Activated naive CD8-positive, alpha-beta T cell (primary cell): Measurements from ENCODE around the gene SAMD9.
"Not testable (repeated sequence)": the region's sequence is repeated elsewhere in the genome, so short reads cannot be mapped to it uniquely, and the experiment has no call there.

Experiments used
- H3K27ac Mint-ChIP-seq: one replicate; pipeline ENCODE4 v1.8.0; 2021; ENCODE audit warnings: mixed read lengths
- H3K27me3 Mint-ChIP-seq: one replicate; pipeline ENCODE4 v1.8.0; 2021; ENCODE audit warnings: mixed read lengths
- H3K36me3 Mint-ChIP-seq: one replicate; pipeline ENCODE4 v1.8.0; 2021; ENCODE audit warnings: mixed read lengths
- H3K4me1 Mint-ChIP-seq: one replicate; pipeline ENCODE4 v1.8.0; 2021; ENCODE audit warnings: low read depth, mixed read lengths
- H3K4me3 Mint-ChIP-seq: one replicate; pipeline ENCODE4 v1.8.0; 2021; ENCODE audit warnings: mild to moderate bottlenecking, mixed read lengths
- H3K9me3 Mint-ChIP-seq: one replicate; pipeline ENCODE4 v1.8.0; 2021; ENCODE audit warnings: low read depth, mixed read lengths

The SAMD9 gene

DNA sequence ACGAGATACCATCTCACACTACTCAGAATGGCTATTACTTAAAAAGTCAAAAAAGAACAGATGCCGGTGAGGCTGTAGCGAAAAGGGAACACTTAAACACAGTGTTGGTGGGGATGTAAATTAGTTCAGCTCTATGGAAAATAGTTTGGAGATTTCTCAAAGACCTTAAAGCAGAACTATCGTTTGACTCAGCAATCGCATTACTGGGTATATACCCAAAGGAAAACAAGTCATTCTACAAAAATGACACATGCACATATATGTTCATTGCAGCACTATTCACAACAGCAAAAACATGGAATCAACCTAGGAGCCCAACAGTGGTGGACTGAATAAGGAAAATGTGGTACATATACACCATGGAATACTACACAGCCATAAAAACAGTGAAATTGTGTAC, 56.9 kb downstream of the SAMD9 start:
- peaks cover 6% of the 10 kb centered on the region for H3K27me3 Mint-ChIP-seq
- no peak overlapping the region for H3K27ac Mint-ChIP-seq
- no peak overlapping the region for H3K4me3 Mint-ChIP-seq
- H3K9me3 Mint-ChIP-seq: no peaks in the 10 kb centered on the region
- H3K36me3 Mint-ChIP-seq: no peaks in the 10 kb centered on the region
- H3K4me1 Mint-ChIP-seq: no peaks in the 10 kb centered on the region

DNA sequence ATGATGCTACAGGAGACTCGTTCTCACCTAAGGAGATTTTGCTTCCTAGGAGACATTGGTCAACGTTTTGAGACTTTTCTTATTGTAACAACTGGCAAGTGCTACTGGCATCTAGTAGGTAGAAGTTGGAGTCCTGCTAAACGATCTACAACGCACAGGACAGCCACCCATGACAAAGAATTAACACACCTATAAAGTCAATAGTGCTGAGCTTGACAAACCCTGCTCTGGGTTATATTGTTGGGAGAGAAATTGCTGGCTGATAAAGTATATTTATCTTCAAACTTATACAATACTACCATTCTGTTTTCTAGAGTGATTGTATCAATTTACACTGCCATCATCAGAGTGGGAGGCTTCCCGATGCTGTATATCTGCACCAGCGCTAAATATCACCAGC, 57.8 kb downstream of the SAMD9 start:
- Mint-ChIP-seq H3K9me3 (no peaks in the 10 kb centered on the region), H3K27me3 (peaks cover 6% of the 10 kb centered on the region), H3K4me3 (no peak overlapping the region), H3K27ac (no peak overlapping the region), H3K36me3 (no peaks in the 10 kb centered on the region), H3K4me1 (peaks cover 2% of the 10 kb centered on the region)

DNA sequence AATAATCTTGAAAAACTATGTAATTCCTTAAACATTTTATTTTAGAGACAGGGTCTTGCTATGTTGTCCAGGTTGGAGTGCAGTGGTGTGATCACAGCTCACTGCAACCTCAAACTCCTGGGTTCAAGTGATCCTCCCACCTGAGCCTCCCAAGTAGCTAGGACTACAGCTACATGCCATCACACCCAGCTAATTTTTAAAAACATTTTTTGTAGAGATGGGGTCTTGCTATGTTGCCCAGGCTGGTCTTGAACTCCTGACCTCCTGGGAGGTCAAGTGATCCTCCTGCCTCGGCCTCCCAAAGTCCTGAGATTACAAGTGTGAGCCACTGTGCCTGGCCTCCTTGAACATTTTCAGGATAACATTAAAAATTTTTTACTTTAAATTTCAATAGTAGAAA, 61.2 kb downstream of the SAMD9 start:
- not testable (repeated sequence) for H3K4me3 Mint-ChIP-seq, H3K36me3 Mint-ChIP-seq, H3K27me3 Mint-ChIP-seq, H3K9me3 Mint-ChIP-seq, H3K27ac Mint-ChIP-seq, H3K4me1 Mint-ChIP-seq

DNA sequence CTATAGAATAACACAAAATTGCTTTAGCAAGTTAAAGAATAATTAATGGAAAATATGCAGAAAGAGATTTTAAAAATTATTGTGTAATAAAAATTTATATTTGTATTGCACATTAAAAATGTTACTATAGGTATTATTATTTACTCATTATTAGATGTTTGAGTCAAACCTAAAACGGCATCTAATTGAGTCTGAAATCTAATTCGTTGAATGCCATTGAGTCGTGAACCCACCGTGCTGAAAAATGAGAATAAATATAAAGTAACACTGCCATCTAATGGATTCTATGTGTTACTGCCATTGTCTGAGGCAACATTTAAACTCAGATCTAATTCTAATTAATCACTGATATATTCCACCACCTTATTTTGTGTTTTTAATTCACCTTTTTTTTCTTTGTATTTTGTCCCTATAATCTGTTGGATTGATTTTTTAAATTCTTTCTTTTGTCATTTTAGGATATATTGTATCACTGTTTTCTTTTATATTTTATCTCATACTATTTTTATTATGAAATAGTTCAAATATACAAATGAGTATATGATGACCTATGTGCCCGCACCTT, 62.2 kb downstream of the SAMD9 start:
- Mint-ChIP-seq H3K27me3 (peaks cover 2% of the 10 kb centered on the region), H3K27ac (no peak overlapping the region)

DNA sequence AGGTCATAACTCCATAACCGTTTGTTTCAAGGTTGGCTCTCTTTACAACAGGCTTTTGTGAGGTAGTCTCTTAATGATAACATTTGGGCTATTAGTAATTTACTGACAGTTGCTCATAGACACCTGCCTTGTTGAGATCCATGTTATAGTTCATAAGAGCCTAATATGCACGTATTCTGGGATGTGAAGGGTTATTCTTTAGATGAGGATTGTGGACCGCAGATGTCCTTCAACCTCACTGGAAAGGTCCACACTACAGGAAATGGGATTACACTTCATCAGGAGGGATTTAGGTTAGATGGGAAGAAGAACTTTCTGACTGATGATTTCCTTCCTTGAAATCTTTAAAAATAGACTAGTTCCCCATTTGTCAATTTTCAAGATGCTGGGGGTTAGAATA, 62.8 kb downstream of the SAMD9 start:
- H3K4me1 Mint-ChIP-seq: peaks cover 8% of the 10 kb centered on the region
- no peaks in the 10 kb centered on the region for H3K9me3 Mint-ChIP-seq
- H3K27ac Mint-ChIP-seq: peak overlapping the region; percentile 16
- peaks cover 2% of the 10 kb centered on the region for H3K27me3 Mint-ChIP-seq
- no peak overlapping the region for H3K4me3 Mint-ChIP-seq
- no peaks in the 10 kb centered on the region for H3K36me3 Mint-ChIP-seq

More for the DNA sequence above, 62.2 kb downstream of the SAMD9 start:
- no peaks in the 10 kb centered on the region for H3K9me3 Mint-ChIP-seq
- no peaks in the 10 kb centered on the region for H3K36me3 Mint-ChIP-seq
- H3K4me1 Mint-ChIP-seq: peaks cover 8% of the 10 kb centered on the region
- no peak overlapping the region for H3K4me3 Mint-ChIP-seq

DNA sequence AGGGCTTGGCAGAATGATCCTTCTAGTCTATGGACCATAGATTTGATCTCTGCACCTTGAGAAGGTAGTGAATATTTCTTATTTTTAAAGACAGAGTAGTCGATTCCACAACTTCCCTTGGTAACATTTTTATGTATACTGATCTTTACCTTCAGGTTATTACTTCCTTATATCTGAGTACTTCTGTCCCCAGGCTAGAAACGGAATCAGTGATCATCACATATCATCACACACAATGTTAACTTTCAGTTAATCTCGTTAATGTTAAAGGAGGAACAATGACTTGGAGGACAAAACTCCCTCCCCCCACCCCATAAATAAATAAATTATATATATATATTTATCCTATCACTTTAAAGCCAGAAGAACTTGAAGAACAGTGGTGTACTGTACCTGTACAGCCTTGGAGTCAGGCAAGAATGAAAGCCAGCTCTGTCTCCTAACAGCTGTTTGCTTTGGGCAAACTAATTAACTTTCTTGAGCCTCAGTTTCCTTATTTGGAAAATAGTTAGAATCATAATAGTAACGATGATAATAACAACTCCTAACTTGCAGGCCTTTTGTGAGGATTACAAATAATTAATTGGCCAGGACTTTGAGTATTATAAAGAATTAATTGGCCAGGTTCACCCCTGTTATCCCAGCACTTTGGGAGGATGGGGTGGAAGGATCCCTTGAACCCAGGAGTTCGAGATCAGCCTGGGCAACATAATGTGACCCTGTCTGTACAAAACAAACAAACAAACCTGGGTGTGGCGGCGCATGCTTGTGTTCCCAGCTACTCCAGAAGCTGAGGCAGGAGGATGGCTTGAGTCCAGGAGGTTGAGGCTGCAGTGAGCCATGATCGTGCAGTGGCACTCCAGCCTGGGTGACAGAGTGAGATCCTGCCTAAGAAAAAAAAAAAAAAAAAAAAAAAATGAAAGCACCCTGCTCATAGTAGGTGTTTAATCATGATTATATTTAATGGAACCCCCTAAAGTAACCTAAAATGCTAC, 63.5 kb downstream of the SAMD9 start:
- H3K4me3 Mint-ChIP-seq: no peak overlapping the region
- H3K27me3 Mint-ChIP-seq: peaks cover 2% of the 10 kb centered on the region
- no peaks in the 10 kb centered on the region for H3K9me3 Mint-ChIP-seq
- H3K4me1 Mint-ChIP-seq: peaks cover 8% of the 10 kb centered on the region
- H3K36me3 Mint-ChIP-seq: no peaks in the 10 kb centered on the region
- H3K27ac Mint-ChIP-seq: no peak overlapping the region

DNA sequence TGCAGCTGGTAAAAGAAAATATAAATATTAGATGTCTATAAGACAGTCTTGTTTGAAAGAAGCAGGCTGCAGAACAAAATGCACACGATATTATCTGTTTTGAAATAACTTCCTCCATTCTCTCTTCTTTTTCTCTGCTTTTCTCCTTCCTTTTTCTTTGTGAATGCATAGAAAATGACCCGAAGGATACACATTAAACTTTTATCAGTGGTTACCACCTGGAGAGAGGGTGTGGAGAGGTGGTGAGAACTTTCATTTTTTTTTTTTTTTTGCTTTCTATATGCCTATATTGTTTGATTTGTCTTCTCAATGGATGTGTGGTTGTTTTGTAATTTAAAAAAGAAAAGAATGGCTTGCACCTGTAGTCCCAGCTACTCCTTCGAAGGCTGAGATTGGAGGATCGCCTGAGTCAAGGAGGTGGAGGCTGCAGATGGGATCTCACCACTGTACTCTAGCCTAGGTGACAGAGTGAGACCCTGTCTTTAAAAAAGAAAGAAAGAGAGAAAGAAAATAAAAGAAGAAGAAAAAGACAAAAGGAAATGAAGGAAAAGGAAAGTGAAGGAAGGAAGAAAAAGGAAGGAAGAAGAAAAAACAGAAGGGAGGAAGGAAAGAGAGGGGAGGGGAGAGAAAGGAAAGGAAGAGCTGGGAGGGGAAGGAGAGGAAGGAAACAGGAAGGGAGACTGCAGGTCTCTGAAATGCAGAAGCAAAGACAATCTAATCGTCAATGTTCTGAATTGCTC, 64.4 kb downstream of the SAMD9 start:
- H3K27me3 Mint-ChIP-seq: no peaks in the 10 kb centered on the region
- H3K9me3 Mint-ChIP-seq: no peaks in the 10 kb centered on the region
- no peak overlapping the region for H3K27ac Mint-ChIP-seq
- no peaks in the 10 kb centered on the region for H3K36me3 Mint-ChIP-seq
- H3K4me1 Mint-ChIP-seq: peaks cover 8% of the 10 kb centered on the region
- H3K4me3 Mint-ChIP-seq: no peak overlapping the region

DNA sequence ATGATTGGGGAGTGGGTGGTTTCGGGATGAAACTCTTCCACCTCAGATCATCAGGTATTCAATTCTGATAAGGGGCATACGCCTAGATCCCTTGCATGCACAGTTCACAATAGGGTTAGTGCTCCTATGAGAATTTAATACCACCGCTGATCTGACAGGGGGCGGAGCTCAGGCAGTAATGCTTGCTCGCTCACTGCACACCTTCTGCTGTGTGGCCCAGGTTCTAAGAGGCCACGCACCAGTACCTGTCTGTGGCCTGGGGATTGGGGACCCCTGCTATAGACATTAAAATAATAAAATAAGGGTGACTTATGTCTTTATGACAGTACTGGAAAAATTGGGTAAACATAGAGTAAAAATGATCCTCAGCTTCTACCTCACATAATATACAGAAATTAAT, 66.1 kb downstream of the SAMD9 start:
- no peak overlapping the region for H3K27ac Mint-ChIP-seq
- no peaks in the 10 kb centered on the region for H3K9me3 Mint-ChIP-seq
- H3K27me3 Mint-ChIP-seq: no peaks in the 10 kb centered on the region
- no peak overlapping the region for H3K4me3 Mint-ChIP-seq
- H3K36me3 Mint-ChIP-seq: no peaks in the 10 kb centered on the region
- H3K4me1 Mint-ChIP-seq: peaks cover 8% of the 10 kb centered on the region
